ENCODE measurements around the gene PRKCA.

Gene PRKCA

GRCh38 chr17:66747578-66748275 lies 445.3 kb downstream of the PRKCA start:
- no peak for DNase-seq (ENCODE audit: low read depth)

- DNase-seq (ENCODE audit: low read depth): no peak
Observed at GRCh38 chr17:66748578-66748977, 446.2 kb downstream of the PRKCA start.

- no peak for DNase-seq (ENCODE audit: low read depth)
Observed at GRCh38 chr17:66749217-66749832, 446.9 kb downstream of the PRKCA start.

- no peak for DNase-seq (ENCODE audit: low read depth)
Observed at GRCh38 chr17:66750116-66750515, 447.7 kb downstream of the PRKCA start.

GRCh38 chr17:66750781-66751543 lies 448.5 kb downstream of the PRKCA start:
- no peak for DNase-seq (ENCODE audit: low read depth)

- DNase-seq (ENCODE audit: low read depth): no peak
Observed at GRCh38 chr17:66751771-66752170, 449.4 kb downstream of the PRKCA start.

- no peak for DNase-seq (ENCODE audit: low read depth)
Observed at GRCh38 chr17:66752411-66752810, 450.0 kb downstream of the PRKCA start.

GRCh38 chr17:66753126-66753920 lies 450.9 kb downstream of the PRKCA start:
- no peak for DNase-seq (ENCODE audit: low read depth)

- no peak for DNase-seq (ENCODE audit: low read depth)
Observed at GRCh38 chr17:66755101-66755943, 452.9 kb downstream of the PRKCA start.

- DNase-seq (ENCODE audit: low read depth): no peak
Observed at GRCh38 chr17:66755944-66756290, 453.5 kb downstream of the PRKCA start.

GRCh38 chr17:66760324-66760723 lies 457.9 kb downstream of the PRKCA start:
- DNase-seq (ENCODE audit: low read depth): no peak

- DNase-seq (ENCODE audit: low read depth): no peak
Observed at GRCh38 chr17:66762276-66762675, 459.9 kb downstream of the PRKCA start.

GRCh38 chr17:66763056-66763455 lies 460.6 kb downstream of the PRKCA start:
- DNase-seq (ENCODE audit: low read depth): no peak

GRCh38 chr17:66764506-66764905 lies 462.1 kb downstream of the PRKCA start:
- DNase-seq (ENCODE audit: low read depth): no peak

GRCh38 chr17:66767154-66767933 lies 464.9 kb downstream of the PRKCA start:
- no peak for DNase-seq (ENCODE audit: low read depth)

- DNase-seq (ENCODE audit: low read depth): no peak
Observed at GRCh38 chr17:66769911-66770310, 467.5 kb downstream of the PRKCA start.

GRCh38 chr17:66772148-66772812 lies 469.9 kb downstream of the PRKCA start:
- no peak for DNase-seq (ENCODE audit: low read depth)

- no peak for DNase-seq (ENCODE audit: low read depth)
Observed at GRCh38 chr17:66775271-66775670, 472.9 kb downstream of the PRKCA start.

- no peak for DNase-seq (ENCODE audit: low read depth)
Observed at GRCh38 chr17:66775881-66776400, 473.5 kb downstream of the PRKCA start.

All from GM04504 (cell line).